PC-3 (cell line): ENCODE results near the gene HOXB9. TPM values are rescaled to one million over a fixed set of nuclear protein-coding genes. Genes with fewer than 3 reads are reported as not detected.
A peak's percentile ranks its signal among the peaks of the same experiment; 100 is the strongest.

Source experiments
- ATAC-seq: fragments of 200-7000 bp; cut with Tn5 transposase; 2 replicates; pipeline ENCODE4 v1.9.1; 2020; ENCODE audit warnings: mild to moderate bottlenecking, moderate library complexity
- BruUV-seq: library from RNA; stranded (reverse); fragments of 400-500 nt; replicated peaks from 2 replicates; lab custom pipeline; 2021; lab: Mats Ljungman, UMichigan
- CTCF ChIA-PET: fragments of 300-600 bp; sonication (Branson Sonifier 250); formaldehyde crosslinking; loops from one replicate; lab custom pipeline; 2022; ENCODE audit warnings: antibody characterized with exemption; lab: Charles Lee
- POLR2A ChIA-PET: fragments of 300-600 bp; sonication (Branson Sonifier 250); formaldehyde crosslinking; loops from one replicate; lab custom pipeline; 2022; ENCODE audit warnings: antibody characterized with exemption; ENCODE audit not compliant: unreplicated experiment; lab: Charles Lee
- DNase-seq: peaks from one replicate; pipeline ENCODE4 v3.0.0-alpha.2; 2015
- H2AFZ ChIP-seq: fragments of 300-600 bp; sonication (generic); 2 replicates; pipeline ENCODE4 v1.6.0; 2016; ENCODE audit warnings: antibody characterized with exemption, low read length
- H3F3A ChIP-seq: fragments of 300-600 bp; sonication (generic); one replicate; pipeline ENCODE4 v1.6.0; 2017; ENCODE audit warnings: antibody characterized with exemption, low read length, control low read depth, mild to moderate bottlenecking; ENCODE audit not compliant: unreplicated experiment
- H3K27ac ChIP-seq: fragments of 300-600 bp; sonication (generic); 2 replicates; pipeline ENCODE4 v1.5.1; 2016; ENCODE audit warnings: mild to moderate bottlenecking, low read length
- H3K27me3 ChIP-seq: fragments of 300-600 bp; sonication (generic); 2 replicates; pipeline ENCODE4 v1.6.1; 2016; ENCODE audit warnings: low read length, mixed read lengths
- H3K36me3 ChIP-seq: fragments of 300-600 bp; sonication (generic); 2 replicates; pipeline ENCODE4 v1.6.1; 2016; ENCODE audit warnings: low read depth, mixed run types, low read length, mixed read lengths
- H3K4me1 ChIP-seq: fragments of 300-600 bp; sonication (generic); 2 replicates; pipeline ENCODE4 v1.5.1; 2016; ENCODE audit warnings: low read length; ENCODE audit not compliant: insufficient read depth
- H3K4me2 ChIP-seq: fragments of 300-600 bp; sonication (generic); 2 replicates; pipeline ENCODE4 v1.6.0; 2016; ENCODE audit warnings: low read length
- H3K4me3 ChIP-seq: fragments of 300-600 bp; sonication (generic); 2 replicates; pipeline ENCODE4 v1.5.1; 2016; ENCODE audit warnings: mild to moderate bottlenecking, low read length, mixed read lengths
- H3K79me2 ChIP-seq: fragments of 300-600 bp; sonication (generic); 2 replicates; pipeline ENCODE4 v1.6.1; 2017; ENCODE audit warnings: low read length, mixed read lengths
- H3K9ac ChIP-seq: fragments of 300-600 bp; sonication (generic); 2 replicates; pipeline ENCODE4 v1.6.0; 2016; ENCODE audit warnings: mild to moderate bottlenecking, low read length
- H3K9me2 ChIP-seq: fragments of 300-600 bp; sonication (generic); replicated peaks from 2 replicates; pipeline ENCODE4 v1.6.1; 2016; ENCODE audit warnings: mixed run types, low read length, mixed read lengths
- H3K9me3 ChIP-seq: fragments of 300-600 bp; sonication (generic); 2 replicates; pipeline ENCODE4 v1.6.1; 2016; ENCODE audit warnings: low read length, mixed read lengths
- H4K20me1 ChIP-seq: fragments of 300-600 bp; sonication (generic); 2 replicates; pipeline ENCODE4 v1.6.1; 2016; ENCODE audit warnings: low read length, mixed read lengths
- CTCF ChIP-seq: fragments of 300-600 bp; sonication (generic); conservative IDR thresholded peaks from 2 replicates; pipeline ENCODE4 v1.5.1; 2017; ENCODE audit warnings: antibody characterized with exemption, low read depth, mild to moderate bottlenecking, low read length
- EZH2 ChIP-seq: fragments of 300-600 bp; sonication (generic); IDR thresholded peaks from one replicate; pipeline ENCODE4 v1.6.1; 2017; ENCODE audit warnings: antibody characterized with exemption, mild to moderate bottlenecking, low read length; ENCODE audit not compliant: unreplicated experiment
- EZH2phosphoT487 ChIP-seq: fragments of 300-600 bp; sonication (generic); IDR thresholded peaks from 2 replicates; pipeline ENCODE4 v1.6.1; 2018; ENCODE audit warnings: mild to moderate bottlenecking, antibody characterized with exemption, low read length, borderline replicate concordance
- intact Hi-C: fragments of 100-400 bp; cut with micrococcal nuclease; formaldehyde crosslinking; loops from 2 replicates; pipeline ENCODE4 v1.9.0; 2023
- total RNA-seq: library from RNA; depleted of rRNA; stranded (reverse); fragments of >200 nt; gene quantifications from 2 replicates; pipeline ENCODE4 v1.2.3, GENCODE V29; 2014

HOXB9 gene
- total RNA-seq, 1 experiment from 2014 or later = 7.0 TPM

GRCh38 chr17:48624544-48625494 lies 1.3 kb downstream of the HOXB9 start:
- no peaks in the 10 kb centered on the region for H3K36me3 ChIP-seq
- intact Hi-C loops = no loop called here
- POLR2A ChIA-PET = interaction anchor here (0.5 to 0.7 kb wide), 5 partner anchors 15 to 594 kb away, joined by 3 to 8 read pairs (median 4); partner anchors contain the start of gene HOXB13
- H3F3A ChIP-seq = no peaks in the 10 kb centered on the region
- ATAC-seq = peak; percentile 57
- no TSS peak for BruUV-seq
- no peaks in the 10 kb centered on the region for H3K79me2 ChIP-seq
- peaks cover 54% of the 10 kb centered on the region for H3K27me3 ChIP-seq
- peak overlapping the region; percentile 88 for H2AFZ ChIP-seq
- CTCF ChIA-PET = interaction anchor here (0.6 to 1.2 kb wide), 6 partner anchors 12 to 380 kb away, joined by 3 to 21 read pairs (median 4); no protein-coding TSS in a partner anchor
- H3K9me2 ChIP-seq = no peaks in the 10 kb centered on the region
- no peaks in the 10 kb centered on the region for H4K20me1 ChIP-seq
- H3K27ac ChIP-seq = no peak overlapping the region
- H3K4me3 ChIP-seq = peak overlapping the region; percentile 70
- DNase-seq = peak; percentile 57
- TF ChIP-seq CTCF (no peak), EZH2phosphoT487 (peak; percentile 75; the same call in 1 of the 2 replicates), EZH2 (peak; percentile 51)
- no peaks in the 10 kb centered on the region for H3K9me3 ChIP-seq
- H3K9ac ChIP-seq = peak overlapping the region; percentile 54; the same call in 1 of the 2 replicates
- H3K4me1 ChIP-seq = peaks cover 12% of the 10 kb centered on the region
- H3K4me2 ChIP-seq = peak overlapping the region; percentile 85

GRCh38 chr17:48624118-48624517 lies 2.0 kb downstream of the HOXB9 start:
- CTCF ChIA-PET = interaction anchor here (0.6 to 1.0 kb wide), 4 partner anchors 12 to 360 kb away, joined by 3 to 13 read pairs (median 3); no protein-coding TSS in a partner anchor
- Histone ChIP-seq H3K27ac (no peak overlapping the region), H3K9me2 (no peaks in the 10 kb centered on the region), H3K9ac (no peak overlapping the region), H3K36me3 (no peaks in the 10 kb centered on the region), H4K20me1 (no peaks in the 10 kb centered on the region), H2AFZ (no peak overlapping the region), H3K4me3 (peak overlapping the region; percentile 70), H3K27me3 (peaks cover 50% of the 10 kb centered on the region), H3F3A (no peaks in the 10 kb centered on the region), H3K4me2 (peak overlapping the region; percentile 85), H3K9me3 (no peaks in the 10 kb centered on the region), H3K79me2 (no peaks in the 10 kb centered on the region), H3K4me1 (peaks cover 19% of the 10 kb centered on the region)
- intact Hi-C loops = no loop called here
- TF ChIP-seq EZH2phosphoT487 (no peak), EZH2 (no peak), CTCF (no peak)
- POLR2A ChIA-PET = interaction anchor here (0.6 kb wide), 1 partner anchor 12 kb away, joined by 23 read pairs; no protein-coding TSS in a partner anchor
- DNase-seq = no peak
- BruUV-seq = TSS peak; percentile 18
- no peak for ATAC-seq
